Ureter (tissue), 1 donor: ENCODE data around the gene HPSE. TPM values are rescaled to one million over a fixed set of nuclear protein-coding genes. Genes with fewer than 3 reads are reported as not detected.
A peak's percentile ranks its signal among the peaks of the same experiment; 100 is the strongest.

Experiments used
- DNase-seq: peaks from one replicate; pipeline ENCODE4 v3.0.0-alpha.2; 2020; ENCODE audit warnings: low spot score
- total RNA-seq: library from RNA; stranded (reverse); gene quantifications from one replicate; pipeline ENCODE4 v1.2.4, GENCODE V29; 2023
- donor health status: DM: yes; HTN: yes; CAD: no.

HPSE gene
- 1.1 TPM for total RNA-seq

DNA sequence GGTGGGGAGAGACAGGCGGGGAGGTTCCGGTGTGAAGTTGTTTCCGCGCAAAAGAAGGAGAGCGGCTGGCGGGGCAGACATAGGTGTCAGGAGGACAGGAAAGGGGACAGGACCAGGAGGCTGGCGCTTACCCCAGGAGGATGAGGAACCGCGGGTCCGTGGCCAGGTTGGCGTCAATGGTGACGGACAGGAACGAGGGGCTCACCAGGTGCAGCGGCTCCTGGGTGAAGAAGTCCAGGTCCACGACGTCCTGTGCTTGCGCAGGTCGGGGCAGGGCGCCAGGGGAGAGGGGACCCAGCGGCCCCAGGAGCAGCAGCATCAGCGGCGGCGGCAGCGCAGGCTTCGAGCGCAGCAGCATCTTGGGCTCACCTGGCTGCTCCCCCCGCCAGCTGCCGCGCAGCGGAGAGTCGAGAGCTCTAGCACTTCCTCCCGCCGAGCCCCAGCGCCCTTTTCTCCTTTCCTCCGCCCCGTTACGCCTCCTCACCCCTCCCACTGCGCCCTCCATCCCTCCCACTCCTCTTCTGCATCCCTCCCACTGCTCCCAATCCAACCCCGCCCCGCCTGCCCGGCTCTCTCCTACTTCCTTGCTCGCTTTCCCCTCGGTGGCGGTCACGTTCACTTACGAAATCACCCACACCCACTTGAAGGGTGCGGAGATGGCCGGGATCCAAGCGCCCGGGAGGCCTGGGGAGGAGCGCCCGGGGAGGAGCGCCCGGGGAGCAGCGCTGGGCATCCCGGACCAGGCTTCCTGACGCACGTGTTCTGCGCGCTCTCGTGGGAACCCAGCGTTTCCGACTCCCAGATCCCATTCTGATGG, at the start of gene HPSE:
Gene HPSE, minus strand, starts transcription at position 424 of the 817 bp plus-strand sequence. Its CDS starts 66 bp downstream, at position 358.
- DNase-seq, result peak; percentile 79

DNA sequence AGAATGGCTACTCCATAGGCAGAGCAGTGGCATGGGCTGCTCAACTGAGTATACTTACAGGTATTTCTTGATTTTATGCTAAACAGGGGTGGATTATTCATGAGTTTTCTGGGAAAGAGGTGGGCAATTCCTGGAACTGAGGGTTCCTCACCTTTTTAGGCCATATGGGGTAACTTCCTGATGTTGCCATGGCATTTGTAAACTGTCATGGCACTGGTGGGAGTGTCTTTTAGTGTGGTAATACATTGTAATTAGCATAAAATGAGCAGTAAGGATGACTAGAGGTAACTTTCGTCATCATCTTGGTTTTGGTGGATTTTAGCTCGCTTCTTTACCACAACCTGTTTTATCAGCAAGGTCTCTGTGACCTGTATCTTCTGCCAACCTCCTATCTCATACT, 48.2 kb upstream of the HPSE start:
- no peak for DNase-seq

DNA sequence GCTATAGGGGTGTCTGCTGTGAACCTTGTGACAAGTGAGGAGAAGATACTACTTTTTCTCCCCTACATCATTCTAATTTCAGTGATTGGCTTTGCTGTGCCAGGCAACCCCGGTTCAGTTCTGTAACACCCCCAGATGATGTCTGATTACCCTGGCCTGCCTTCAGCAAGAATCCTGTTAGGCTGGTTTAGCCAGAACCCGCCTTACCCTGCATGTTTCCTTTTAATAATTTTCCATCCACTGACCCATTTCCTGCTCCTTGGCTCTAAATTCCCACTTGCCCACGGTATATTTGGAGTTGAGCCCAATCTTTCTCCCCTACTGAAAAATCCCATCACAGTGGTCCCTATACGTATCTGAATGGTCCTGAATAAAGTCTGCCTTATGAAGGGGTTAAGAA, 46.5 kb upstream of the HPSE start:
- no peak for DNase-seq

DNA sequence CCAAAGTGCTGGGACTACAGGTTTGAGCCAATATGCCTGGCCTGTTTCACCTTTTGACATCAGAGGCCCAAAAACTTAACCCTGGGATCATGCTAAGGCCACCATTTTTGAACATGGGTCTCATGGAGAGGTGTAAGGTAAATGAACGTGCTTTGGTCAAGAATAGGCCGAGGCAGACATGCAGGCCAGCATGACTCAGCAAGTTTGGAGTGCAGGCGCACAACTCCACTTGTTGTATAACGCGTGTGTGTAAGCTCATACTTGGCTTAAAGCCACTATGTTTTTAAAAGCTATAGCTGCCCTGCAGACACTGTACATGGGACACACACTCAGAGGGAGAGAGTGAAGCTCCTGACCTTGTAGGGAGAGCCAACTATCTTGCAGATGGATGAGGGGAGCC, 43.8 kb upstream of the HPSE start:
- DNase-seq, result no peak

DNA sequence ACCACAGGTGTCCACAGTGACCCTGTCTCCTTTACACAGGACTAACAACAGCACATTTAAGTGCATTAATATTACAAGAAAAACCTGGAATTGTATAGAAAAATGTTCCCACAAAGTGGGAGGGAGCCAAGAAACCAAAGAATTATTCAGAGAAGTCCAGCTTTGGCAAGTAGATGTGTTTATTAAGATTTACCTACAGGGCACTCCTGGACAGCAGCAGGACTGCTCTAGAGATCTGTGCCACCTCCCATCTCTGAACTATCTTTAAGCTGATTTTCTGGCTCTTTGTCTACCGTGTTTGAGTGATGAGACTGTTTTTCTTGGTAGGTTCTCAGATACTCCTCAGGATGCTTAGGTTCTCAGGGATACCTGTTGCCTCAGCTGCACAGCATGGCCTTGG, 38.3 kb upstream of the HPSE start:
- no peak for DNase-seq

DNA sequence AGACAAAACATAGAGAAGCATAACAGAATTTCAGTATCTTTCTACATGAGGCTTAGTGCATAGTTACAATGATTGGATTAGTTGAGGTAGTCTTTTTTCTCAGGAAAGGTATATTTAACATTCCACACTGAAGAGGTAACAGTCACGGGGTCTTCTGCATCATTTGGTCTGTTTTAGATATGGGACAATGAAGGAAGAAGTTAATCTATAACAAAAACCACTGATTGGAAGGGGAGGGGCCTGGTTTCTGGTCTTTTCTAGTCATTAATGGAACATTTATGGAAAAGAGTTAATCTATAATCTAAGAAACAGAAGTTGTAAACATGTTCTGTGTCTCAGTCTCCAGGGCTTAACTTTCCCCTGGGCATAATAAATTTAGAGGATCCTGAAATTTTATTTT, 37.3 kb upstream of the HPSE start:
- DNase-seq, result no peak

DNA sequence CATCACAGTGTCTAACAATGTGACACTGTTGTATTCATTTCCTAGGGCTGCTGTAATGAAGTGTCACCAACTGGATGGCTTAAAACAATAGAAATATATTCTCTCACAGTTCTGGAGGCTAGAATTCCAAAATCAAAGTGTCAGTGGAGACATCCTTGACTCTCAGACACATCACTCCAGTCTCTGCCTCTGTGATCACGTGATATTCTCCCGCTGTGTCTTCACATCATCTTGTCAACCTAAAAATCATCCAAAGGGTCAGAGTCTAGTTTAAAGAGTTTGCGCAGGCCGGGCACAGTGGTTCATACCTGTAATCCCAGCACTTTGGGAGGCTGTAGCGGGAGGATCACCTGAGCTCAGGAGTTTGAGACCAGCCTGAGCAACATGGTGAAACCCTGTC, 36.6 kb upstream of the HPSE start:
- no peak for DNase-seq

DNA sequence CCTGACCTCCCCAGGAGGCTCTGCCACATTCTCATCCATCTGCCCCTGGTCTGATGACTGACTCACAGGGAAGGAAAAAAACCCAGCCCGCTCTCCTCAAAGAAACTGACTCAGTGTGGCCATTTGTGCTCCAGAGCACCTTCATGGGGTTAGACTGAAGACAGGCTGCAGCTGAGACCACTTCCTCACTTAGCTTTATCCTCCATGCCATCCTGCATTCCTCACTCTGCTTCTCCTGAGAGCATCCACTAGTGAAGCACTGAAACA, 35.9 kb upstream of the HPSE start:
- no peak for DNase-seq

DNA sequence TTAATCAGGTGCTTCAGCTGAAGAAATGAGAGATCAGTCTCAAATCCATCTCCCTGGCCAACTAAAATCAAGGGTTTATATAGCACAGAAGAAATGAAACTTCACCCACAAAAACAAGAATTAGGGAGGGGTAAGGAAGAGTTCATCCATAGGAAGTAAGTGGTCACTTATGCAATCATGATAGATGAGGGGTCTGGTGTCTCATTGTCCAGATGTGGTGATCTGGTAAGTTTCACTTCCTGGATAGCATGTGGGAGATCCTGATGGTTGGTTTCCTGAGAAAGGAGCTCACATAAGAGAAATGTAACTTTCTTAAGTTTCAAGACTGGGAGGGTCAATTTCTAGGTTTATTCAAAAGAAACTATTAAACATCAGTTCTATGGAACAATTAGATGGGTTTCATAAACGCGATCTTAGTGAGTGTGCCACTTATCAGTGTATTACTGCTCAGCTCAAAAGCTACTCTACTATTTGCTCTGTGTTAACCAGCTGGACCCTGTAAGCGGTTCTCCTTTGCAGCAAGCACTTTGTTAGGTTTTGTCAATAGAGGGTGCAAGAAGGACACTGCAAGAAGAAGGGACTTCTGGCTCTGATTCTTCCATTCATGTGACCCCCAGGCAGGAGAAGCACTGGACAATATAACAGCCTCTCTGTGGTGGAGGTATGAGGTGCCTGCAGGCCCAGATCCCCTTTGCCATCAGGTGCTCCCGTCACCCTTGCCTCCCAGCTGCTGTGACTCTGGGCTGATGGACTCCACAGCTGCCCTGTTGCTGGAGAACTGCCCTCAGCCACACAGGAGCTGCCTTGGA, 35.4 kb upstream of the HPSE start:
- DNase-seq, result no peak

DNA sequence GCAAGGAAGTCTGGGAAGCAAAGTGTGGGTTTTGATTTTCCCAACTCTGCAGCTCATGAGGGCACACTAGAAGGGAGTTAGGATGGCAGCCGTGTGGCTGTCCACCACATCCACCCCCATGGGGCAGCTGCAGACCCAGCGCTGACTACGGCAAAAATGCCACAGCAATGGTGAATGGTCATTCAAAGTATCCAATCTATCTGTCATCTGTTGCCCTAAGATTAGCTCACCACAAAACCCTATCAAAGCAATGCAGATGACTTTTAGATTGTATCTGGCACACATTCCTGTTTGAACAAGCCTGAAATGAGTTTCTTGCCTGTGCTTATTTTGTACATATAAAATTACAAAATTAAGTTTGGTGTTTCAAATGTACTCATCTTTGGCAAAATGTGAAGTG, 29.7 kb upstream of the HPSE start:
- DNase-seq, result no peak

DNA sequence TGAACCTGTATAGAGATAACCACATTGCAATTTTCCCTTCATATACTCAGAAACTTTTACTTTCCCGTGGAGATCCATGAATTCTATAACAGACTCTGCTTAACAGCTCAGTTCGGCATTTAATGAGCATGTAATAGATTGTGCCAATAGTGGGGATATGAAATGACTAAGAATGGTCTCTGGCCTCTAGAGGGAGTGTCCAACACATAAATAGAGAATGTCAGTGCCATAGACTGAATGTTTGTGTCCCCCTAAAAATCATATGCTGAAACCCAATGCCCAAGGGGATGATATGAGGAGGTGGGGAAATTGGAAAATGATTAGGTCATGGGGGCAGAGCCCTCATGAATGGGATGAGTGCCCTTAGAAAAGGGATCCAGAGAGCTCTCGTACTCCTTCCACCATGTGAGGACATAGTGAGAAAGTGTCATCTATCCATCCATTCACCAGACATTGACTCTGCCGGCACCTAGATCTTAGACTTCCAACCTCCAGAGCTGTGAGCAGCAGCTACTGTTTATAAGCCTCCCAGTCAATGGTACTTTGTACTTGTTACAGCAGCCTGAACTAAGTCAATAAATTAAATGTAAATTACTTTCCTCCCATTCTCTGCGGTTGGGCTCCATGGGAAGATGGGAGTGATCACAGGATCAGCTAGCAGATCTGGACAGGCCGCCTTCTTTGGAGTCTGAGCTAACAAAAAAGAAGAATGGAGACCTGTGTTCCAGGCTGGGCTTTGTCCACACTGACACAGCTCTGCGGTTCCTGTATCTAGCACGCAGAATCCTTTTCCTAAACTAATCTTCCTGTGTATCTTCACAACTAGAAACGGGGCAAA, 28.1 kb upstream of the HPSE start:
- DNase-seq, result no peak

DNA sequence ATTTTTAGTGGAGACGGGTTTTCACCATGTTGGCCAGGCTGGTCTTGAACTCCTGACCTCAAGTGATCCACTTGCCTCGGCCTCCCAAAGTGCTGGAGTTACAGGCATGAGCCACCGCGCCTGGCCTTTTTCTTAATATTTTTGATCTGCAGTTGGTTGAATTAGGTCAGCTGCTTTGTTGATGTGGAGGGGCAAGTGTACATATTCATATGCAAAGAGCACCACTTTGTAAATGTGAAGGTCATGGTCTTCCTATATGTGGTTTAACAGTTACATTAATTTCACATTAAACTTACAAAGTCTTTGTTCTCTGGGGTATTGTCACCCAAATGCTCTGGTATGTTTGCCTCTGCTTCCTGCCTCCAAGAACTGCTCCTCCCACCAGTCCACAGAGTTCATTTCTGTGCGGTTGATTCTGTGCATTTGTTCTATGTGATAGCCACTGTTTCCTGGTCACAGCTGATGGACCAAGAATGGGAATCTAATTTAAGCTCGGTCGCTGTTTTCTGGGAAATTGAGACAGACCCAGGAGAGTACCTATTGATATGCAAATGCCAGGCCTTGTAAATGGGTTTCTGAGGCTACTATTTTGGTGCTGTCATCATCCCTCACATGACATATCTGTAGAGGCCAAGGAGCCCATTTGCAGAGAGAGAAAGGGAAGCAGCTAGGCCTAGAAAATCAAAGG, 26.9 kb upstream of the HPSE start:
- DNase-seq, result no peak

DNA sequence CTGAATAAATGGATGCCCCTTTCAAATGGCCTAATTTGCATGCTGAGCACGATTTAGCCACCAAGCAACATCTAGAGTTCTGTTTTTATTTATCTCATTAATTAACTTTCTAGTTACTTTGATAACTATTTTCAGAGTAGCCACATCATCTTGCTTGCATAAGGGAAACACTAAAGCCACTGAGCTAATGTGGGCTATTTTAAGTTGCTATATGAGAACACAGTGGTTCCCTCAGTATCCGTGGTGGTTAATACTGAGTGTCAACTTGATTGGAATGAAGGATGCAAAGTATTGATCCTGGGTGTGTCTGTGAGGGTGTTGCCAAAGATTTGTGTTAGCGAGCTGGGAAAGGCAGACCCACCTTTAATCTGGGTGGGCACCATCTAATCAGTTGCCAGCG, 25.4 kb upstream of the HPSE start:
- no peak for DNase-seq

DNA sequence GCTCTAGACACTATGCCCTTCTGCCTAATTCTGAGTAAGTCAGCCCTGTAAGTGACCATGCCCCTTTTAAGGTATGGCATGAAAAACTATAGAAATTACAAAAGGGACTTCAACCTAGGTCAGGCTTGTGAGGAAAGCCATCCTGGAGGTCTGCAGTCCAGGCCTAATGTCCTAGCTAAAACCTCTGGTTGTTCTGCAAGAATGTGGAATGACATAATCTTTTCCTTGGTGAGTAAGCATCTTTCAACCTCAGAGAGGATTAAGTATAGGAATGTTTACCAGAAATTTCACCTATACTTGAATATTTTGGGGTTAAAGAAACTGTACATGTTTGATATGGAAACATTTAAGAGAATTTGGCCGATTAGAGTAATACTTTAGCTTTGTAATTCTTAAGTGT, 23.8 kb upstream of the HPSE start:
- DNase-seq, result no peak

DNA sequence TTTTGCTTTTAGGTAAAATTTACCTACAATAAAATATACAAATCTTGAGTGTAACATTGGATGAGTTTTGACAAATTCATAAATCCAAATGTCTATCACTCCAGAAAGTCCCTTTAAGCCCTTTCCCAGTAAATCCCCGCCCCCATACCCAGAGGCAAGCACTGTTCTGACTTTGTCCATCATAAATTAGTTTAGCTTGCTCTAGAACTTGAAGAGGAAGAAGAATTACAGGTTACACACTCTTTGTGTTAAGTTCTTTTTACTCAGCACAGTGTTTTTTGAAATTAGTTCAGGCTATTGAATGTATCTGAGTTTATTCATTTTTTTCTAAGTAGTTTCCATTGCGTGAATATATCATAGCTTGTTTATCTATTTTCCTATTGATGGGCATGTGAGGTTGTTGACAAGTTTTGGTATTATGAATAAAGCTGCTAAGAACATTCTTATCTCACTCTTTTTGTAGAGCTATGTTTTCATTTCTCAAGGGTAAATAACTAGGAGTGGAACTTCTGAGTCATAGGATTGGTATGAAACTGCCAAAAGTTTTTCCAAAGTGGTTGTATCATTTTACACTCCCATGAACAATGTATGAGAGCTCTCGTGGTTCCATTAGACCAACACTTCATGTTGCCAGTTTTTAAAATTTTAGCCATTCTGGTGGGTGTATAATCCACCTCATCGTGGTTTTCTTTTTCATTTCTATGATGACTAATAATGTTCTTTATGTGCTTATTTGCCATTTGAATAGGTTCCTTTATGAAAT, 22.4 kb upstream of the HPSE start:
- no peak for DNase-seq

DNA sequence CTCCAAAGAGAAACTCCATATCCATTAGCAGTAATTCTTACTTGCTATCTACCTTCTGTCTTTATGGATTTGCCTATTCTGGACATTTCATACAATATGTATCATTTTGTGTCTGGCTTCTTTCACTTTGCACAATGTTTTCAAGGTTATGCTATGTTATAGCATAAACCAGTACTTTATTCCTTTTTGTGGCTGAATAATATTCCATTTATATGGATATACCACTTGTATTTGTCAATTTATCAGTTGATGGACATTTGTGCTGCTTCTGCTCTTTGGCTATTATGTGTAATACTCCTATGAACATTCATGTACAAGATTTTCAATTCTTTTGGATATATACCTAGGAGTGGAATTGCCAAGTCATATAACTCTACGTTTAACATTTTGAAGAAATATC, 18.9 kb upstream of the HPSE start:
- no peak for DNase-seq

DNA sequence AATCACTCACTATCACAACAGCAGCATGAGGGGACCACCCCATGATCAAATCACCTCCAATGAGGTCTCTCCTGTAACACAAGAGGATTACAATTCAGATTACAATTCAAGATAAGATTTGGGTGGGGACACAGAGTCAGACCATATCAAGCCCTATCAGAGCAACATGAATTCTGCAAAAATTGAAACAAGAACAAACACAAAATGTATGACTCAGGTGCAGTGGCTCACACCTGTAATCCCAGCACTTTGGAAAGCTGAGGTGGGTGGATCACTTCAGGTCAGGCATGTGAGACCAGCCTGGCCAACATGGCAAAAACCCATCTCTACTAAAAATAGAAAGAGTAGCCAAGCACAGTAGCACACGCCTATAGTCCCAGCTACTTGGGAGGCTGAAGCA, 13.4 kb upstream of the HPSE start:
- no peak for DNase-seq

DNA sequence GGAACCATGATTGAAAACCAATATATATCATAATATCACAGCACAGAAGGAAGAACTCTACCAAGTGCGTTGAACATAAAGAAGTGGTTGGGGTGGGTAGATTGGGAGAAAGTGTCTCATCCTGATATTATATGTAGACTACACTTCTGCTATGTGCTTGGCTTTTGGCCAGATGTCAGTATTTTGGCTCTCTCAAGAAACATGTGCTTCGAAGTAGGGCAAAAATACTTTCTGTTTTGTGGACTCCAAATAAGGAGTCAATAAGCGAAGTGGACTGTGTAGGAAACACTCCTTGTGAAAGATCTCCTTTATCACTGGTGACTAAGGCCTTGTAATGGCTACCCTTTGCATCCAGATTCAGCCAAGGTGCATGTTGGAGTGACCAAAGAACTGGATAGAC, 7.8 kb upstream of the HPSE start:
- no peak for DNase-seq

DNA sequence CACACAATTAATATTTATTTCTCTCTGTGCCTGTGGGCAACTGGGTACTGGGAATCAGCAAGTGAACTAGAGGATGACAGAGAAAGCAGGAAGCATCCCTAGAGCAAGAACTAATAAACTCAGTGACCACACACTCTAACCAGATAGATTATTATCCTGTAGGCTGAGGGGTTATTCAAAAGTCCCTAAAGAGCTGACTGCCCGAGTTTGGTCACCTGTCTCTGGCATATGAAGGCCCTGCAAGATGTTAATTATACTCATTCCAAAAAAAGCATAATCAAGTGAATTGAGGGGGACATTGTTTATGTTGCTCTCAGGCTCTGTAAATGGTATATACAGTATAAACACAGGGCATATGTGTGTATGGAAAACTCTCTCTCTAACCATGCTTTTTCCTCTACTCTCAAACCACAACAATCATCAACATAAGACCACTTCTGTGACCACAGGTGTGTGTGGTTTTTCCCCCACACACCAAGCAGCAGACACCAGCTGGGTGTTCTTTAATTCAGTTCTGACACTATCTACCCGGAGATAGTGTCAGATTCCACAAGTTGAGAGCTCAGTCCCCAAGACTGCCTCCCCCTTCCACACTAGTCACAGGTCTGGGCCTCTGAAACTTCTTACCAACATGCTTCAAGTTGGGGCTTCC, 6.2 kb upstream of the HPSE start:
- DNase-seq, result no peak

DNA sequence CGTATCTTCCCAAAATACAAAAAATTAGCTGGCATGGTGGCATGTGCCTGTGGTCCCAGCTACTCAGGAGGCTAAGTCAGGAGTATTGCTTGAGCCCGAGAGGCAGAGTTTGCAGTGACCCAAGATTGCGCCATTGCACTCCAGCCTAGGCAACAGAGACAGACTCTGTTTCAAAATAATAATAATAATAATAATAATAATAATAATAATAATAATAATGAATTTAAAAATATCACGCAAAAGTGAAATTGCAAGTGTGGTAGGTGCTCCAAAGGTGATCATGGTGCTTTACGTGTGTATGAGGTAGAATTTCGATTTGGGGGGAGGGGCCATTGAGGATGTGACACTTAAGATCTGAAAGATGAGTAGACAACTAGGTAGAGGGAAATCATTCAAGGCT, 4.9 kb upstream of the HPSE start:
- DNase-seq, result no peak

DNA sequence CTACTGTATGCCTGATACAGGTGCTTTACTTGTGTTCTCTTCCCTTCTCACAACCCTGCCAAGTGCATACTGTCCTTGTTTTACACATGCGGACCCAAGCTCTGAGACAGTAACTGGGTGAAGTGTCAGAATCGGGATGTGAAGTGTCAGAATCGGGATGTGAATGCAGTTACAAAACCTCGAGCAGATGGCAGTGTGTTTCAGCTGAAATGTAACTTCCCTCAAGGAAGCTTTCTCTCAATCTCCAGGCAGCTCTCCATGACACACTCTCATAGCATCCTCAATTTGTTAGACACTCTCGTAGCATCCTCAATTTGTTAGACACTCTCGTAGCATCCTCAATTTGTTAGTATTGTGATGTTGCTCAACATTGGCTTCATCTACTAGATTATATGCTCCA, 1.1 kb upstream of the HPSE start:
- no peak for DNase-seq
